Common myeloid progenitor, CD34-positive (primary cell): ENCODE measurements around the gene BYSL.

Source experiments
- CTCF ChIA-PET: fragments of 350-600 bp; sonication (Branson Sonifier 250); formaldehyde crosslinking; loops from one replicate; lab custom pipeline; 2021; ENCODE audit warnings: antibody characterized with exemption; lab: Charles Lee
- POLR2A ChIA-PET: fragments of 350-600 bp; sonication (Branson Sonifier 250); formaldehyde crosslinking; loops from one replicate; lab custom pipeline; 2021; ENCODE audit warnings: antibody characterized with exemption; lab: Charles Lee
- DNase-seq, 3 donors: peaks; one replicate each; pipeline versions ENCODE4 v3.0.0 to v3.0.0-alpha.2; 2013
- H3K27ac ChIP-seq, 2 experiments: 1 replicate in 1 of 2; 2 replicates in 1 of 2; pipeline ENCODE4 v1.7.0; 2013; ENCODE audit warnings: inconsistent platforms in 2 of 2, low read length in 2 of 2, mild to moderate bottlenecking in 2 of 2, low read depth in 1 of 2, moderate library complexity in 1 of 2; ENCODE audit not compliant: severe bottlenecking in 2 of 2, insufficient read depth in 1 of 2, poor library complexity in 1 of 2
- H3K27me3 ChIP-seq, 5 experiments: replicated peaks in 2 of 5; 1 replicate in 3 of 5; 2 replicates in 2 of 5; pipeline versions ENCODE4 v1.6.1 to v1.7.0; 2013; ENCODE audit warnings: low read length in 4 of 5, mild to moderate bottlenecking in 2 of 5, moderate library complexity in 2 of 5, inconsistent platforms in 1 of 5; ENCODE audit not compliant: insufficient read depth in 5 of 5, control insufficient read depth in 4 of 5
- H3K36me3 ChIP-seq, 4 experiments: 1 replicate in 2 of 4; 2 replicates in 2 of 4; pipeline versions ENCODE4 v1.6.1 to v1.7.0; 2013; ENCODE audit warnings: low read length in 3 of 4, control low read depth in 1 of 4, mild to moderate bottlenecking in 1 of 4; ENCODE audit not compliant: control insufficient read depth in 4 of 4, insufficient read depth in 4 of 4
- H3K4me1 ChIP-seq, 4 experiments: 1 replicate in 3 of 4; 2 replicates in 1 of 4; pipeline versions ENCODE4 v1.6.1 to v1.7.1; 2013; ENCODE audit warnings: low read length in 3 of 4, mild to moderate bottlenecking in 3 of 4, control low read depth in 1 of 4, inconsistent platforms in 1 of 4, moderate library complexity in 1 of 4; ENCODE audit not compliant: control insufficient read depth in 4 of 4, insufficient read depth in 4 of 4; ENCODE audit errors: control extremely low read depth in 1 of 4
- H3K4me3 ChIP-seq, 7 experiments: 1 replicate in 4 of 7; 2 replicates in 3 of 7; pipeline versions ENCODE4 v1.5.1 to v1.7.0; 2013; ENCODE audit warnings: mild to moderate bottlenecking in 7 of 7, low read length in 6 of 7, moderate library complexity in 6 of 7, inconsistent platforms in 2 of 7, low read depth in 2 of 7, control low read depth in 1 of 7; ENCODE audit not compliant: insufficient read depth in 4 of 7, control insufficient read depth in 1 of 7; ENCODE audit errors: extremely low read depth in 1 of 7
- H3K9me3 ChIP-seq, 5 experiments: 1 replicate in 4 of 5; 2 replicates in 1 of 5; pipeline versions ENCODE4 v1.6.1 to v1.7.1; 2013; ENCODE audit warnings: low read length in 4 of 5, mild to moderate bottlenecking in 2 of 5, inconsistent platforms in 1 of 5, low read depth in 1 of 5, moderate library complexity in 1 of 5; ENCODE audit not compliant: control insufficient read depth in 4 of 5, insufficient read depth in 2 of 5; ENCODE audit errors: control extremely low read depth in 1 of 5
- WGBS: methylation state at CpG from one replicate; pipeline ENCODE4 v1.1.5; 2013; ENCODE audit not compliant: insufficient coverage; 5-methylcytosine and 5-hydroxymethylcytosine counted together

The BYSL gene

GRCh38 chr6:41963371-41963770 lies 42.1 kb downstream of the BYSL start:
- Histone ChIP-seq H3K27me3 (no peaks in the 10 kb centered on the region), H3K9me3 (no peaks in the 10 kb centered on the region), H3K4me1 (peaks cover 0 to 23% (median 14%) of the 10 kb centered on the region in 4 experiments), H3K27ac (no peak overlapping the region), H3K36me3 (peaks cover 0 to 3% (median 0%) of the 10 kb centered on the region in 4 experiments), H3K4me3 (no peak overlapping the region)
- POLR2A ChIA-PET: no interaction called here
- DNase-seq: no peak
- CTCF ChIA-PET: interaction anchor here (0.9 to 1.4 kb wide), 4 partner anchors 13 to 36 kb away, joined by 3 to 4 read pairs (median 3); no protein-coding TSS in a partner anchor
- 83% methylated on average over 1 of the region's 1 CpG for WGBS

GRCh38 chr6:41964201-41964887 lies 43.0 kb downstream of the BYSL start:
- DNase-seq: peak in 1 of 3 donors; percentile 10
- no peaks in the 10 kb centered on the region for H3K27me3 ChIP-seq
- ChIA-PET POLR2A (no interaction called here), CTCF (interaction anchor here (0.9 to 1.4 kb wide), 3 partner anchors 15 to 37 kb away, joined by 3 read pairs; no protein-coding TSS in a partner anchor)
- H3K4me1 ChIP-seq: peaks cover 0 to 23% (median 14%) of the 10 kb centered on the region in 4 experiments
- WGBS: 69% methylated on average over 2 of the region's 2 CpGs
- H3K27ac ChIP-seq: no peak overlapping the region
- peaks cover 0 to 3% (median 0%) of the 10 kb centered on the region in 4 experiments for H3K36me3 ChIP-seq
- no peaks in the 10 kb centered on the region for H3K9me3 ChIP-seq
- no peak overlapping the region for H3K4me3 ChIP-seq

GRCh38 chr6:41965429-41966213 lies 44.3 kb downstream of the BYSL start:
- H3K27me3 ChIP-seq: no peaks in the 10 kb centered on the region
- POLR2A ChIA-PET: no interaction called here
- no peak for DNase-seq
- CTCF ChIA-PET: interaction anchor here (1.0 to 1.6 kb wide), 3 partner anchors 14 to 79 kb away, joined by 3 to 10 read pairs (median 3); no protein-coding TSS in a partner anchor
- H3K4me3 ChIP-seq: no peak overlapping the region
- H3K27ac ChIP-seq: no peak overlapping the region
- WGBS: 100% methylated on average over 5 of the region's 11 CpGs
- peaks cover 4 to 27% (median 16%) of the 10 kb centered on the region in 4 experiments for H3K4me1 ChIP-seq
- H3K9me3 ChIP-seq: no peaks in the 10 kb centered on the region
- no peaks in the 10 kb centered on the region for H3K36me3 ChIP-seq

GRCh38 chr6:41966214-41966920 lies 45.1 kb downstream of the BYSL start:
- H3K36me3 ChIP-seq: no peaks in the 10 kb centered on the region
- 100% methylated on average over 4 of the region's 5 CpGs for WGBS
- no peak for DNase-seq
- H3K4me3 ChIP-seq: no peak overlapping the region
- CTCF ChIA-PET: interaction anchor here (1.0 to 1.6 kb wide), 2 partner anchors 31 to 78 kb away, joined by 3 to 10 read pairs; no protein-coding TSS in a partner anchor
- POLR2A ChIA-PET: no interaction called here
- peaks cover 5 to 27% (median 16%) of the 10 kb centered on the region in 4 experiments for H3K4me1 ChIP-seq
- peak overlapping the region in 1 of 2 experiments; percentile 52 for H3K27ac ChIP-seq
- H3K27me3 ChIP-seq: no peaks in the 10 kb centered on the region
- H3K9me3 ChIP-seq: no peaks in the 10 kb centered on the region

- H3K27me3 ChIP-seq: no peaks in the 10 kb centered on the region
- ChIA-PET CTCF (interaction anchor here (1.6 kb wide), 1 partner anchor 31 kb away, joined by 10 read pairs; no protein-coding TSS in a partner anchor), POLR2A (no interaction called here)
- H3K4me3 ChIP-seq: no peak overlapping the region
- no peaks in the 10 kb centered on the region for H3K9me3 ChIP-seq
- H3K4me1 ChIP-seq: peaks cover 5 to 22% (median 12%) of the 10 kb centered on the region in 4 experiments
- DNase-seq: peak; percentile 25 to 59 (median 49)
- H3K36me3 ChIP-seq: no peaks in the 10 kb centered on the region
- peak overlapping the region in 1 of 2 experiments; percentile 52 for H3K27ac ChIP-seq
- no CpG with 5 or more reads among the region's 4 CpGs for WGBS
Observed at GRCh38 chr6:41966961-41967311, 45.6 kb downstream of the BYSL start.

- H3K27ac ChIP-seq: peak overlapping the region in 1 of 2 experiments; percentile 52
- H3K4me1 ChIP-seq: peaks cover 5 to 21% (median 12%) of the 10 kb centered on the region in 4 experiments
- WGBS: 92% methylated on average over 7 of the region's 7 CpGs
- ChIA-PET POLR2A (interaction anchor here (0.6 kb wide), 1 partner anchor 32 kb away, joined by 3 read pairs; no protein-coding TSS in a partner anchor), CTCF (interaction anchor here (0.7 to 1.1 kb wide), 2 partner anchors 35 kb away, joined by 3 read pairs; no protein-coding TSS in a partner anchor)
- no peaks in the 10 kb centered on the region for H3K9me3 ChIP-seq
- no peak overlapping the region for H3K4me3 ChIP-seq
- H3K27me3 ChIP-seq: no peaks in the 10 kb centered on the region
- no peaks in the 10 kb centered on the region for H3K36me3 ChIP-seq
- peak in 2 of 3 donors; percentile 18 to 26 for DNase-seq
Observed at GRCh38 chr6:41967312-41968287, 46.3 kb downstream of the BYSL start.
